ENCODE results near the gene GOLGA1. TPM values are rescaled to one million over a fixed set of nuclear protein-coding genes. Genes with fewer than 3 reads are reported as not detected.
"Not testable (repeated sequence)": the region's sequence is repeated elsewhere in the genome, so short reads cannot be mapped to it uniquely, and the experiment has no call there.

GOLGA1 gene
- total and polyA plus RNA-seq, 10 of the 15 experiments (the other 5 are each of a cell fraction or from before 2014, with no cell fraction given), result 2.9 to 14.1 (median 8.1) TPM

DNA sequence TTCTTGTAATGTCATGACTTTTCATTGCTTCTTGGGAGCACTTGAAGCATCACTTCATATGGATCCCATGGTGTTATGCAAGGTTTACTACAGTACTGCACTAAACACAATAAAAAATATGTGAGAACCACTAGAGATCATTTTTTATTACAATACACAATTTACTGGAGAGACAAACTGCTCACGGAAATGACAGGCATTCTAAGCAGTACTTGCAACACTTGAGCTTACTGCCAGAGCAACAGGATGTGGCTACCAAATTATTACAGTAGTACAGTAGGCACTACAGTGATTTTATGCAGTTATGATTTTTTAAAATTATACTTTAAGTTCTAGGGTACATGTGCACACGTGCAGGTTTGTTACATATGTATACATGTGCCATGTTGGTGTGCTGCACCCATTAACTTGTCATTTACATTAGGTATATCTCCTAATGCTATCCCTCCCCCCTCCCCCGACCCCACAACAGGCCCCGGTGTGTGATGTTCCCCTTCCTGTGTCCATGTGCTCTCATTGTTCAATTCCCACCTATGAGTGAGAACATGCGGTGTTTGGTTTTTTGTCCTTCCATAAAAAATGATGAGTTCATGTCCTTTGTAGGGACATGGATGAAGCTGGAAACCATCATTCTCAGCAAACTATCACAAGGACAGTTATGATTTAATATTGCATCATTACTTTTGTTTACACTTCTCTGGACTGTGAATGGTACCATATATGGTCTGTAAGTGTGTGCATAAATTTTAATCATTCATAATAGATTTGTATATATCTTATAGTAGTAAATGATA lies 25.1 kb upstream of the GOLGA1 start:
- POLR2A ChIA-PET, result interaction anchor here (0.6 kb wide), 1 partner anchor 368 kb away, joined by 3 read pairs; no protein-coding TSS in a partner anchor
- H3K27me3 ChIP-seq (replicated peaks in 1 of 2; ENCODE audit: control insufficient read depth in 2 of 2, insufficient read depth in 2 of 2, low read length in 1 of 2); H2AFZ ChIP-seq (ENCODE audit: control insufficient read depth, low read depth, low read length); H3K4me2 ChIP-seq (ENCODE audit: control insufficient read depth, insufficient read depth); H3K9me3 ChIP-seq (replicated peaks; ENCODE audit: control insufficient read depth, insufficient read depth, low read length); DNase-seq (ENCODE audit: low read depth, low spot score); RAD21 ChIA-PET (ENCODE audit: unreplicated experiment); H3K4me1 ChIP-seq (ENCODE audit: control insufficient read depth, insufficient read depth, low read length); BruUV-seq (replicated peaks); H3K4me3 ChIP-seq; CTCF ChIA-PET; FAIRE-seq; H3K9ac ChIP-seq (ENCODE audit: control insufficient read depth, insufficient read depth, low read length); H4K20me1 ChIP-seq (ENCODE audit: control insufficient read depth, insufficient read depth); in situ Hi-C loops (cut with MboI); intact Hi-C loops (cut with micrococcal nuclease; ENCODE audit: unreplicated experiment); ATAC-seq; H3K79me2 ChIP-seq (ENCODE audit: control insufficient read depth, insufficient read depth, low read length); H3K36me3 ChIP-seq (ENCODE audit: control insufficient read depth in 2 of 2, insufficient read depth in 2 of 2, low read length in 1 of 2); H3K27ac ChIP-seq (ENCODE audit: control insufficient read depth, insufficient read depth): not testable (repeated sequence)
- 94% methylated on average over 3 of the region's 5 CpGs for WGBS (ENCODE audit: insufficient coverage, insufficient replicate concordance, low lambda C conversion rate, missing lambda C conversion rate)
- SMC1A ChIA-PET (ENCODE audit: uncharacterized antibody, unreplicated experiment), result interaction anchor here (0.9 to 1.8 kb wide), 3 partner anchors 9 to 21 kb away, joined by 3 read pairs; no protein-coding TSS in a partner anchor

DNA sequence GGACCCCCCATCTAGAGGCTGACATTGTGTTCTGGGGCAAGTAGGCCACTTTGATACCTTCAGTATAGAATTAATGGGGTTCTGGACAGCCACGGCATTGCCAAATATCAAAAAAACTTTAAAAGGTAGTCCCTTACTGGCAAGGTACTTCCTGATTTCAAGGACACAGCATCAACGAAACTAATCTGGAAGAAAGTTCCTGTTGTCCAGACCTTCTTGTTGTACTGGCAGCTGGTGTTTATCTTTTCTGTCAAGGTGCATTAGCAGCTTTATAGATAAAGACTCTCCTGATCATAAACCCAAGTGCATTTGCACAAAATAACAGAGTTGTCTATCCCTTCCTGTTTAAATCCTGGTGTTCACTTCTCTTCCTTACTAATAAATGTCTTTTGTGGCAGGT lies 23.7 kb upstream of the GOLGA1 start:
- Histone ChIP-seq H3K27ac (ENCODE audit: control insufficient read depth, insufficient read depth) (no peak overlapping the region), H3K9ac (ENCODE audit: control insufficient read depth, insufficient read depth, low read length) (no peak overlapping the region), H3K79me2 (ENCODE audit: control insufficient read depth, insufficient read depth, low read length) (no peaks in the 10 kb centered on the region), H4K20me1 (ENCODE audit: control insufficient read depth, insufficient read depth) (no peaks in the 10 kb centered on the region), H3K27me3 (replicated peaks in 1 of 2; ENCODE audit: control insufficient read depth in 2 of 2, insufficient read depth in 2 of 2, low read length in 1 of 2) (no peaks in the 10 kb centered on the region), H3K4me2 (ENCODE audit: control insufficient read depth, insufficient read depth) (no peak overlapping the region), H2AFZ (ENCODE audit: control insufficient read depth, low read depth, low read length) (no peak overlapping the region), H3K36me3 (ENCODE audit: control insufficient read depth in 2 of 2, insufficient read depth in 2 of 2, low read length in 1 of 2) (peaks cover 0 to 3% of the 10 kb centered on the region in 2 experiments; a peak in 1 of 4 replicates), H3K4me1 (ENCODE audit: control insufficient read depth, insufficient read depth, low read length) (no peaks in the 10 kb centered on the region), H3K9me3 (replicated peaks; ENCODE audit: control insufficient read depth, insufficient read depth, low read length) (no peaks in the 10 kb centered on the region), H3K4me3 (no peak overlapping the region)
- ChIA-PET CTCF (interaction anchor here (1.0 kb wide), 1 partner anchor 182 kb away, joined by 4 read pairs; no protein-coding TSS in a partner anchor), RAD21 (ENCODE audit: unreplicated experiment) (no interaction called here), POLR2A (interaction anchor here (0.6 kb wide), 2 partner anchors 188 to 1275 kb away, joined by 3 read pairs; no protein-coding TSS in a partner anchor), SMC1A (ENCODE audit: uncharacterized antibody, unreplicated experiment) (interaction anchor here (0.9 to 1.8 kb wide), 2 partner anchors 8 to 15 kb away, joined by 3 read pairs; no protein-coding TSS in a partner anchor)
- intact Hi-C loops (cut with micrococcal nuclease; ENCODE audit: unreplicated experiment) (no loop called here), in situ Hi-C loops (cut with MboI) (no loop called here)
- no peak for ATAC-seq
- WGBS (ENCODE audit: insufficient coverage, insufficient replicate concordance, low lambda C conversion rate, missing lambda C conversion rate), result 50% methylated on average over 2 of the region's 2 CpGs
- no peak for FAIRE-seq
- no TSS peak for BruUV-seq (replicated peaks)
- DNase-seq (ENCODE audit: low read depth, low spot score), result no peak
- no peak for TF ChIP-seq FOXM1 (IDR thresholded peaks at IDR 0.05; ENCODE audit: low read depth, low read length)
- TF ChIP-seq MAX (IDR thresholded peaks at IDR 0.05; ENCODE audit: low read depth, low read length), result no peak
- TF ChIP-seq ESRRA (IDR thresholded peaks at IDR 0.05; ENCODE audit: low read length), result no peak
- no peak for TF ChIP-seq ZNF687 (IDR thresholded peaks at IDR 0.05)
